Fibroblast of lung (primary cell): ENCODE results near the gene CLEC16A.
"Not testable (repeated sequence)": the region's sequence is repeated elsewhere in the genome, so short reads cannot be mapped to it uniquely, and the experiment has no call there.

Experiments used
- CTCF ChIP-seq, 2 donors: IDR thresholded peaks in 1 of 2; conservative IDR thresholded peaks in 1 of 2; 1 replicate in 1 of 2; 2 replicates in 1 of 2; pipeline ENCODE4 v1.5.1; 2011 to 2012; ENCODE audit warnings: low read length in 2 of 2, control low read depth in 1 of 2, inconsistent platforms in 1 of 2, low read depth in 1 of 2, mild to moderate bottlenecking in 1 of 2
- EZH2 ChIP-seq: IDR thresholded peaks from 2 replicates; pipeline ENCODE4 v1.5.1; 2012; ENCODE audit warnings: low read length, control low read depth, mild to moderate bottlenecking; ENCODE audit errors: missing control alignments

GRCh38 chr16:10925285-10925684, 19.1 kb upstream of the CLEC16A start:
- not testable (repeated sequence) for TF ChIP-seq CTCF (conservative IDR thresholded peaks at IDR 0.05 in 1 of 2, IDR thresholded peaks at IDR 0.05 in 1 of 2; ENCODE audit: low read depth in 1 of 2, low read length in 2 of 2); EZH2
